HG03442 (cell line): ENCODE results near the gene FBLN1.
"Not testable (repeated sequence)": the region's sequence is repeated elsewhere in the genome, so short reads cannot be mapped to it uniquely, and the experiment has no call there.

ENCODE experiments used
- ATAC-seq: cut with Tn5 transposase; IDR thresholded peaks from one replicate; pipeline ENCODE4 v1.9.1; 2021; ENCODE audit warnings: mild to moderate bottlenecking, moderate library complexity; ENCODE audit not compliant: unreplicated experiment

The FBLN1 gene

GRCh38 chr22:45582955-45583320 is 80.3 kb downstream of the FBLN1 start:
- ATAC-seq, result no peak

DNA sequence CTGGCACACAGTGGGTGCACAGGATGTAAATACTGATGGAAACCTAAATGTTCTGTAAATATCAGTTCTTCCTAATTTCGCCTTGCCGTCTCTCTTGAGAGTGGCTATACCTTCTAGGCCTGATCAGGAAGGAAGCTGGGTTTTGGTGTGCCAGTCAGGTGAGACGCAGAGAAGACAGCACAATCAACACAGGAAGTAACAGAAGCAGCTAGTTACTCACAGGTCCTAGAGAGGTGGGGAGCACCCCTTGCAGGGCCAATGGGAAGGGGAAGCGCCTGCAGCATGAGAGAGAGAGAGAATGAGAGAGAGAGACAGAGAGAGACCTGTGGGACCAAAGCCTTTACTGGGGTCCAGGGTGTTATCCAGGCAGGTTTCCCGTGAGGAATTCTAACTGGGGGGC is 80.8 kb downstream of the FBLN1 start:
- no peak for ATAC-seq

DNA sequence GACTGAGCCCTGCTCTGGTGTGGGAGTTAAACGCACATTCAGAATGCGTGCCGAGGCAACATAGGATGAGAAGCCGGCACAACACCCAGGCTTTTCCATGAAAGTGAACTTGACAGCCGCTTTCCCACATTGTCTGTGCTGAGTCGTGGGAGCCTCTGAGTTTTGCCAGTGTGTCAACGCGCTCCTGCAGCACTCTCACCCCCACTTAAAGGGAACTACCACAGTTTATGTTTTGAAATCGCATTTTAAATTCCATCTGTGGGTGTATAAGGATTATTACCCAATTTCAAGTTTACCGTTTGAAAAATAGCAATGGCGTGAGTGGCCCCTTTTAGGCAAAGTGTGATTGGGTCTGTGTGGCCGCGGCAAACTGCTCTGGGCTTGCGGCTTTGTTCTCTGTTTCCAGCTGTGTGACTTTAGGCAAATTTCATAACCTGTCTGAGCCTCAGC is 81.5 kb downstream of the FBLN1 start:
- ATAC-seq, result no peak

DNA sequence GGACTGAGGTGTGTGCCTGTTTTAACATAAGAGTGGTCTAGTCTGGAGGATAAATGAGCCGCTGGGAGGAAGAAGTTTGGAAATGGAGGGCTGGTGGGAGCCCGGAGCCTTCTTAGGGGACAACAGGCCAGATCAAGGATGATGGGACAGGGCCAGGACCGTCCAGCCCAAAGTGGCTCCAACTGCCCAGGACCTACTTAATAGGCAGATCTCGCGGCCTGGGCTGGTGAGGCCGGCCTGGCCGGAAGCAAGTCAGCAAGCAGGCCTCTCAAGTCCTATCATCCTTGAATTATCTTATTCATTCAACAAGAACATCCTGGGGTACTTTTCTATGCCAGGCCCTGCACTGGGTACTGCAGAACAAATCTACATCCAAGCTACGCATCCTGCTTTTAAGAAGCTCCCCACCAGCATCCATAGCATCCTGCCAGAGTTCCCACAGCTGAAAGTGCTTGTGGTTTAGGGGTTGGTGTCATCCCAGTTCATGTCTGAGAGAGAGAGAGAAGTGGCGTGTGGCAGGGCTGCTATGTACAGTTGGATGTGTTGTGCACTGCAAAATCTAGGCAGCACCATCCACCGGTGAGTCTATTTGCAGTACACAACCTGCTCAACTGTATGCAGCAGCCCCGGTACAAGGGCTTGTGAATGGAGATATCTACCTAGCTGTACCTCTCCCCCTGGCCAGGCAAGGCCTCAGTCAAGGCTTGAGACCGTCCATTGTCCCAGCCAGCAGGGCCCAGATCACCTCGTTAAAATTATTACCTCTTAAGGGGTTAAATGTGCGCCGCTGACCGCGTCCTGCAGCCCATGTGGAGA is 82.1 kb downstream of the FBLN1 start:
- ATAC-seq, result no peak

DNA sequence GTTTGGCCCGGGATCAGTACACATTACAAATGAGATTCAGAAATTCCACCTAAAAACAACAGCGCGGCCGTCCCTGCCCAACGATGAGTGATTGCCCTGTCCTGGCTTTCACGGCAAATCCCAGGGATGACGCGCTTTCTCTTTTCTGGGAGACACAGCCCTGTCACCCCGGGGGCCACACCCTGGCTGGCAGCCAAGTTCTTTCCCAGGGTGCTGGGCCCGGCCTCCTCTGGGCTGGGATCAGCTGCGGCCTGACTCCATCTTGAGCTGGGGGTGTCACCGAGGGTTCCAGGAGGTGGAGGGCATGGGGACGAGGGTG is 82.7 kb downstream of the FBLN1 start:
- no peak for ATAC-seq

DNA sequence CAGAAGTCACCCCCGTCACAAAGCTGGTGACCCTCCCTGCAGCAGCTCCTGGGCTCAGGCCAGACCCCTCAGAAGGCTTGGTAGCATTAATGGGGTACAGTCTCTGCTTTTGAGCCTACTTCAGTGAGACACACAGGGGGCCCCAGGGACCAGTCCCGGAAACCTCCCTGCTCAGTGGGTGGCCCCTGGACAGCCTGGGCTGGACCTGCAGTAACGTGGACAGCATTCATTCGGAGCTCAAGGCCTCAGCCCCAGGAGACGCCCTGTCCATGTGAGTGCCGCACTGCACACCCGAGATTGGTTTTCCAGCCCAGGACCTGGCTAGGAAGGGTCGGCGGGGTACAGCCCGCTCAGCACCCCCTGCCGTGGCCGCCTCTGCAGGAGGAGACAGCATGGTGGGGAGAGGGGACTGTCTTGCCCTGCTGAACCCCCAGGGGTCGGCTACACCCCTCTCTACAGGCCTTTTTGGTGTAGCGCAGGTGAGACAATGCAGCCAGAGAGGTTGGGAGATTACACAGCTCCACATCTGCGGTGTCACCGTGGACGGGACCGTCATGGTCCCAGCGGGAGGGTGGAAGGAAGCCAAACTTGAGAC is 83.4 kb downstream of the FBLN1 start:
- ATAC-seq, result no peak

DNA sequence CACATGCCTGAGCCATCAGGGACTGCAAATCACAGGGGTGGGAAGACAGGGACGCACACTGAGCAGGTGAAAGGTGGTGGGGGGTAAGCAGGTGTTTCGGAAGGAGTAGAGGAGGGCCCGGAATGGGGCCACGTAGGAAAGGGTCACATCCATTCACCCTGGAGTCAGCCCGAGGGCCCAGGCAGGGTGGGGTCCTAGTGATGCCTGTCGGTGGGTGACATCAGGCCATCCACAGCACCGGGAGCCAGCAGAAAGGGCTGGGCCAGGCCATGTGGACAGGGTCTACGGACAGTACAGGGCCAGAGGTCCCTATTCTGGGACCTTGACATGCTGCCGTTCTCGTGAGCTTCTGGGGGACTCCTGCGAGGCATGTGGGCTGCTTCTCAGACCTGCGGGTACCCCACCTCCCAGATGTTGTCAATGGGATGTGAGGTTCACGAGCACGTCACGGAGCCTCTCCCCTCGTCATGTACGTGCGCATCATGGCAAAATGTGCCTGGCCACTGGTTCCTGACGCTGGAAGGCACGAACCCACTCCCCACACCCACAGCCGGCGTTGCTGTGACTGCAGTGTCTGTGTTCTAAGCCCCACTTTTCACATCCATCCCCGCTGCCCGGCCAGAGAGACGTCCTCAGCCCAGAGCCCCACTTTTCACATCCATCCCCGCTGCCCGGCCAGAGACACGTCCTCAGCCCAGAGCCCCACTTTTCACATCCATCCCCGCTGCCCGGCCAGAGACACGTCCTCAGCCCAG is 84.1 kb downstream of the FBLN1 start:
- no peak for ATAC-seq

DNA sequence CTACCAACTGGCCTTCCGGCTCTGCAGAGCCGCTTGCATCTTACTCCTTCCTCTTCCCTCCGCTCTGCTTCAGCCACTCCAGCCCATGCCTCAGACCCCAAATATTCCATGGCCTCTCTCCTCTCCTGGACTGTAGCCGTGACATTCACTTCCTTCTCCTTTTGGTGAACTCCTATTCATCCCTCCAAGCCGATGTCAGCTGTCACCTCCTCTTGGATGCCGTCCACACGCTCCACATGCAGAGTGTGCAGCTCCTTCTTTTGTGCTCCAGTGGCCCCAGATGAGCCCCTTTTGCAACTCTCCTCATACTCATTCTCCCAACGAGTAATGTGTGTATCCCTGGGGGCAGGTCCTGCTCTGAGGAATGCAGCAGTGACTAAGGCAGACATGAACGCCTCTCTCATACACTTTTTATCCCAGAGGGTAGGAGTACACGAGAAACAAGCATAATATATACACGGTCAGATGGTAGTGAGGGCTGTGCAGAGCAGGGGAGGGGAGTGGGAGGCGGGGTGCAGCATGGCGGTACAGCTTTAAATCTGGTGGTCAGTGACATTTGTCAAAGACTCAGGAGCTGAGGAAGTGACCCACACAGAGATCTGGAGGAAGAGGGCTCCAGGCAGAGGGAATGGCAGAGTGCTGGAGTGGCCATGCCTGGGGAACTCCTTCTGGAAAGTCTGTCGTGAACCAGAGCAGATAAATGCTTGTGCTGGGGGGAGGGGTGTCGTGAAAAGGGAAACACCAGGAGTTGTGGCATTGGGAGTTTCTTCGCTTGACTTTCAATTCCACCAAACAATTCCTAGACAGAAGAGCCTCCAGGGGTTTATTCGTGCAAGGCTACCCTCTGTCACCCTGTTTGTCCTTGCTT is 85.2 kb downstream of the FBLN1 start:
- ATAC-seq, result no peak

GRCh38 chr22:45589556-45589955 is 86.9 kb downstream of the FBLN1 start:
- ATAC-seq, result no peak

GRCh38 chr22:45590262-45590661 is 87.6 kb downstream of the FBLN1 start:
- no peak for ATAC-seq

DNA sequence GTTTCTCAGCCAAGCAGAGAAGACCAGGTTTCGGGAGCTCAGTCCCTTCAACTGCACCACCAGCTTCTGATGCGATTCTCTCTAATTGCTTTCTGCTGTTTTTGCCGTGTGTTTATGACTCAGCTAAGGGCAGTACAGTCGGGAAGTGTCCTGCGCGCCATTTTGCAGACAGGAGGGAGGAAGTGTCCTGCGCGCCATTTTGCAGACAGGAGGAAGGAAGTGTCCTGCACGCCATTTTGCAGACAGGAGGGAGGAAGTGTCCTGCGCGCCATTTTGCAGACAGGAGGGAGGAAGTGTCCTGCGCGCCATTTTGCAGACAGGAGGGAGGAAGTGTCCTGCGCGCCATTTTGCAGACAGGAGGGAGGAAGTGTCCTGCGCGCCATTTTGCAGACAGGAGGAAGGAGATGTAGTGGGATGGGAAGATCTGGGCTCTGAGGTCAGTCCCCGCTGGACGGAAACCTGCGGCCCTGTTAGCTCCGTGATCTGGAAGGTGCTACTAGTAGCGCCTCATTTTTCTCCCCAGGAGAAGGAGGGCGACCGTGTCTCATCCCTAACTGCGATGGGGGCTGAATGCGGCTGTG is 89.0 kb downstream of the FBLN1 start:
- not testable (repeated sequence) for ATAC-seq

- ATAC-seq, result no peak
Observed at GRCh38 chr22:45594123-45594941, 91.6 kb downstream of the FBLN1 start.

GRCh38 chr22:45597460-45598192 is 94.9 kb downstream of the FBLN1 start:
- no peak for ATAC-seq

GRCh38 chr22:45598596-45599217 is 96.0 kb downstream of the FBLN1 start:
- ATAC-seq, result no peak

DNA sequence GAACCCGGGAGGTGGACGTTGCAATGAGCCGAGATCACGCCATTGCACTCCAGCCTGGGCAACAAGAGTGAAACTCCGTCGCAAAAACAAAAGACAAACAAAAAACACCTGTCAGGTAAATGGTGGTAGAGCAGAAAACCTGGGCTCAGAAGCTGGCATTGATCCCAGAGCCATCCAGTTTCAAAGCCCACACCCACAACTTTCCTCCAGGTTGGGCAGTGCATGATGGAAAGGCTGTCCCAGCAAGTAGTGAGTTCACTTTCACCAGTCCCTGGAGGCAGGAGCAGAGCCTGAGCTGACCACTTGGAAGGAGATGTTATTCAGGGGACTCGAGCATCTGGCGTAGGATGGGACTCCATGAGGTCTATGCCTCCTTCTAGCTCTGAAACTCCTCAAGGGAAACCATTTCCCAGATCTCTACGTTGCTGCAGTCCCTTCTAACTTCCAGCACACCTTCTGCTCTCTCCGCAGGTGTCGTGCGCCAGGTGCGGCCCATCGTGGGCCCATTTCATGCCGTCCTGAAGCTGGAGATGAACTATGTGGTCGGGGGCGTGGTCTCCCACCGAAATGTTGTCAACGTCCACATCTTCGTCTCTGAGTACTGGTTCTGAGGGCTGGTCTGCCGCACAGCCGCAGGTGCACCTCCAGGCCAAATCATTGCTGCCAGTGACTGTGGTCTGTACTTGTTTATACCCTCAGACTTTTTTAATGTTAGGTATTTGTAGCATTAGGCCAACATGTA is 97.3 kb downstream of the FBLN1 start:
- no peak for ATAC-seq

DNA sequence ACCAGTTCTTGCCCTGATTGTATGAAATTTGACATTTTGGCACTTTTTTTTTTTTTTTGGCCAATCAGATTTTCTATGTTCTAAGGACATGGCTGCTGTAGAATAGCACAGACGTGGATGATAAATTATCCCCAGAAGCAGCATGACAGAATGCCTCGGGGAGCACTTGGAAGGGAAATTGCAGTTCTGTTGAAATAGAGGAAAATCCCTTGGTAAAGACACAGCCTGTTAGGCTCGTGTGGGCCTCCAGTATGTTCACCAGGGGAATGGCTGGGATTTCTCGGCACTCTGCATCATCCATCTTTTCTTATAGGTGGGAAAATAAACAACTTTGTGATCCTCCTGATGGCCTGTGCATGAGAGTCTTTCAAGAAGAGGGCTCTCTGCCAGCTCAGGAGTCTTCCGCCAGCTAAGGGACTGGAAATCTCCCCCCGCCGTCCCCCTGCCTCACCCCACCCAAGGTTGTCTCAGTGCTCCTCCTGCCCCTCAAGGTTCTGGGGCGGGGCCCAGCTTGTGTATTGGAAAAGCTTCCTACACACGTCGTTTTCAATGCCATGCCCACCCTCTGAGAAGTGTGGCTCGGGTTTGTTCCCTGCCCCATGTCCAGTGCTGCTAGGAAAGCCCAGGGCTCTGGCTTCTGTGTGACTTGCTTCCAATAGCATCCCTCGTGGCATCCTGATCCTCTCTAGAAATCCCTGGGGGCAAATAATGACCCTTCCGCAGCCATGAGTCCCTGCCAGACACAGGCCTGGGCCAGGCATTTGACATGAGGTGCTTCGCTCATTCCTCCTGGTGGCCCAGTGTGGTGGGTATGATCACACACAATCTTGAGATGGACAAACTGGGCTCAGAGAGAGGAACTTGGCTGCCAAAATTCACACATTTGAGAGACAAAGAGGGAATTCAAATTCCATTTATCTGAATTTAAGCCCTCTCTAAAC is 98.4 kb downstream of the FBLN1 start:
- ATAC-seq, result no peak
